SJCRH30 (cell line): ENCODE results near the gene GNPAT. TPM values are rescaled to one million over a fixed set of nuclear protein-coding genes. Genes with fewer than 3 reads are reported as not detected.
"Not testable (repeated sequence)": the region's sequence is repeated elsewhere in the genome, so short reads cannot be mapped to it uniquely, and the experiment has no call there.

Experiments
- DNase-seq, 2 experiments: peaks; one replicate each; pipeline ENCODE4 v3.0.0-alpha.2; 2015 to 2020
- H3K27ac ChIP-seq: fragments of 250-450 bp; sonication (Bioruptor Pico); 2 replicates; pipeline ENCODE4 v1.5.1; 2020; ENCODE audit warnings: mild to moderate bottlenecking, moderate library complexity
- H3K27me3 ChIP-seq: fragments of 250-450 bp; sonication (Bioruptor Pico); 2 replicates; pipeline ENCODE4 v1.5.1; 2020; ENCODE audit warnings: mild to moderate bottlenecking, moderate library complexity
- H3K36me3 ChIP-seq: fragments of 250-450 bp; sonication (Bioruptor Pico); 2 replicates; pipeline ENCODE4 v1.5.1; 2020; ENCODE audit warnings: mild to moderate bottlenecking, moderate library complexity
- H3K4me1 ChIP-seq: fragments of 250-450 bp; sonication (Bioruptor Pico); 2 replicates; pipeline ENCODE4 v1.5.1; 2020; ENCODE audit warnings: mild to moderate bottlenecking, moderate library complexity
- H3K4me3 ChIP-seq: fragments of 250-450 bp; sonication (Bioruptor Pico); 2 replicates; pipeline ENCODE4 v1.5.1; 2020; ENCODE audit warnings: mild to moderate bottlenecking, moderate library complexity
- H3K9me3 ChIP-seq: fragments of 250-450 bp; sonication (Bioruptor Pico); replicated peaks from 2 replicates; pipeline ENCODE4 v1.5.1; 2020; ENCODE audit warnings: mild to moderate bottlenecking, moderate library complexity
- total RNA-seq: library from RNA; depleted of rRNA; stranded (reverse); fragments of >200 nt; shearing (Covaris generic); gene quantifications from 2 replicates; pipeline ENCODE4 v1.2.3, GENCODE V29; 2014

Gene GNPAT
- total RNA-seq, 1 experiment from 2014 or later: 88.5 TPM

GRCh38 chr1:231207437-231207836 lies 33.6 kb upstream of the GNPAT start:
- no peaks in the 10 kb centered on the region for H3K36me3 ChIP-seq
- no peak overlapping the region for H3K4me3 ChIP-seq
- H3K27me3 ChIP-seq: no peaks in the 10 kb centered on the region
- DNase-seq: no peak
- no peaks in the 10 kb centered on the region for H3K9me3 ChIP-seq
- no peaks in the 10 kb centered on the region for H3K4me1 ChIP-seq
- no peak overlapping the region for H3K27ac ChIP-seq

GRCh38 chr1:231208980-231209379 lies 32.0 kb upstream of the GNPAT start:
- H3K4me3 ChIP-seq: no peak overlapping the region
- no peak overlapping the region for H3K27ac ChIP-seq
- H3K36me3 ChIP-seq: no peaks in the 10 kb centered on the region
- DNase-seq: no peak
- H3K4me1 ChIP-seq: no peaks in the 10 kb centered on the region
- no peaks in the 10 kb centered on the region for H3K9me3 ChIP-seq
- no peaks in the 10 kb centered on the region for H3K27me3 ChIP-seq

DNA sequence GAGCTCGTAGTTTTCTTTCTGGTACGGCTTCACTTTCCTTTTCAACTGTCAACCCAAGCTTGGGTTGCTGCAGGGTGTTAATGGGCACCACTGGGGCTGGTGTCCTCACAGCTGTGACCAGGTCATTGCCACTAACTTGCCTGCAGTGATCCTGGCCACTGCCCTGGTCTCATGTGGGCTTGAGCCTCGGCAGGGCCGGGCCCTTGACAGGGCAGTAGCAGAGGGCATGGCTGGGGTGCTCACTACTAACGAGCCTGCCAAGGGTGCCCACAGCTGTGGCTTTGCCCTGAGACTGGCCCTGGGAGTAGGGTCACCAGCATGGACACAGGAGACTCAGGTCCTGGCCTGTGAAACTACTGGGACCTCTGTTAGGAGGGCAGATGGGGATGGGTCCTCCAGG lies 31.5 kb upstream of the GNPAT start:
- Histone ChIP-seq H3K36me3 (no peaks in the 10 kb centered on the region), H3K4me1 (no peaks in the 10 kb centered on the region), H3K27ac (no peak overlapping the region), H3K27me3 (no peaks in the 10 kb centered on the region), H3K4me3 (no peak overlapping the region), H3K9me3 (no peaks in the 10 kb centered on the region)
- DNase-seq: no peak

- Histone ChIP-seq H3K9me3 (no peaks in the 10 kb centered on the region), H3K27ac (no peak overlapping the region), H3K4me1 (no peaks in the 10 kb centered on the region), H3K27me3 (no peaks in the 10 kb centered on the region), H3K36me3 (no peaks in the 10 kb centered on the region), H3K4me3 (no peak overlapping the region)
- no peak for DNase-seq
These were observed 30.9 kb upstream of the GNPAT start for GRCh38 chr1:231210126-231210525.

DNA sequence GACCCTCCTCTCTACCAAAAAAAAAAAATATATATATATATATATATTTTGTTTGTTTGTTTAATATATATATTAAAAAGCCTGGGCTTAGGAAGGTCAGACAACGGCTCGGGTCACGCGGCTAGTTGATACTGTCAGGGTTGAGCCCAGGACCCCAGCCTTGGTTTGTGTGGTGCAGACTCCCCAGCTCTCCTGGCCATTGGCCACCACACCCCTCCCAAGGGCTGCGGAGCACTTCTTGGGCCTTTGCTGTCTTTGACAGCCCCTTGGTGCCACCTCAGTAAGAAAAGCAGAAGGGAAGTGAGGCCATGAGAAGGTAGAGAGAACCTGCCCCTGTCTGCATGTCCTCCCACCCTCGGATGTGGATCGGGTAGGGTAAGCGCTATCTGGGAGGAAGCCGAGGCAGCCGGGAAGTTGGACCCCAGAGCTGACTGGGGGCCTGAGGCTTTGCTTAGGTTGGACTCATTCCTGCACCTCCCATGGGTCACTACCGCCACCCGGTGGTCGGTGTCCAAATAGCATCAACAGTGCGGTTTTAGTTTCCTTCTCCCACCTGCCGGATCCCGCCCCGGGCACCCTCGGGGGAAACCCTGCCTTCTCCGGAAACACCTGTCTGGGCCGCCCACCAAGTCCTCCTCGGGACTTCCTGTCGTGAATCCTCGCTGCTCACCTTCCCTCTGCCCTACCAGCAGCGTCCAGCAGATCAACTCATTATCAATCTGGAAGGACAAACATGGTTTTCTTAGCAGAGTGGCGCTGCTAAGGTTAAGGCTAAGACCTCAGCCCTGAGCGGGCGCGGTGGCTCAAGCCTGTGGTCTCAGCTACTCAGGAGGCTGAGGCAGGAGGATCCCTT lies 29.8 kb upstream of the GNPAT start:
- Histone ChIP-seq H3K27ac (no peak overlapping the region), H3K9me3 (no peaks in the 10 kb centered on the region), H3K27me3 (no peaks in the 10 kb centered on the region), H3K36me3 (no peaks in the 10 kb centered on the region), H3K4me1 (no peaks in the 10 kb centered on the region), H3K4me3 (peak overlapping the region; percentile 32)
- DNase-seq: peak; percentile 86 to 96

DNA sequence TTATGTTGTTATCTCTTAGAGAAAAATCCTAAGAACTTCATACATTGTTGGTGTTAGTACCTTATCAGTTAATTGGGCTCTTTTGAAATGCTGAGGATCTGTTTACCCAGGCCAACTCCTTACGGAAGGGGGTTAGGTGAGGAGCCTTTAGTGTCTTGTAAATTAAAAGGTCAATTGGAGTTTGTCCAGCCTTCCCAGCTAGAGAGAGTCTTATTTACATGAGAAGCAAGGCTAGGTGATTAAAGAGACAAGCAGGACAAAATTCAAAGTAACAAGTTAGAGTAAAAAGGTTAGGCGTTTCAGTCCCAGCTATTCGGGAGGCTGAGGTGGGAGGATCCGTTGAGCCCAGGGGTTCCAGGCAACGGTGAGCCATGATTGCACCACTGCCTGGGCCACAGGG lies 28.7 kb upstream of the GNPAT start:
- not testable (repeated sequence) for H3K4me3 ChIP-seq, H3K36me3 ChIP-seq, DNase-seq, H3K27me3 ChIP-seq, H3K27ac ChIP-seq, H3K9me3 ChIP-seq, H3K4me1 ChIP-seq

- no peak for DNase-seq
- H3K27ac ChIP-seq: no peak overlapping the region
- H3K4me1 ChIP-seq: no peaks in the 10 kb centered on the region
- H3K27me3 ChIP-seq: no peaks in the 10 kb centered on the region
- no peaks in the 10 kb centered on the region for H3K9me3 ChIP-seq
- no peaks in the 10 kb centered on the region for H3K36me3 ChIP-seq
- no peak overlapping the region for H3K4me3 ChIP-seq
These were observed 27.0 kb upstream of the GNPAT start for GRCh38 chr1:231213831-231214573.

DNA sequence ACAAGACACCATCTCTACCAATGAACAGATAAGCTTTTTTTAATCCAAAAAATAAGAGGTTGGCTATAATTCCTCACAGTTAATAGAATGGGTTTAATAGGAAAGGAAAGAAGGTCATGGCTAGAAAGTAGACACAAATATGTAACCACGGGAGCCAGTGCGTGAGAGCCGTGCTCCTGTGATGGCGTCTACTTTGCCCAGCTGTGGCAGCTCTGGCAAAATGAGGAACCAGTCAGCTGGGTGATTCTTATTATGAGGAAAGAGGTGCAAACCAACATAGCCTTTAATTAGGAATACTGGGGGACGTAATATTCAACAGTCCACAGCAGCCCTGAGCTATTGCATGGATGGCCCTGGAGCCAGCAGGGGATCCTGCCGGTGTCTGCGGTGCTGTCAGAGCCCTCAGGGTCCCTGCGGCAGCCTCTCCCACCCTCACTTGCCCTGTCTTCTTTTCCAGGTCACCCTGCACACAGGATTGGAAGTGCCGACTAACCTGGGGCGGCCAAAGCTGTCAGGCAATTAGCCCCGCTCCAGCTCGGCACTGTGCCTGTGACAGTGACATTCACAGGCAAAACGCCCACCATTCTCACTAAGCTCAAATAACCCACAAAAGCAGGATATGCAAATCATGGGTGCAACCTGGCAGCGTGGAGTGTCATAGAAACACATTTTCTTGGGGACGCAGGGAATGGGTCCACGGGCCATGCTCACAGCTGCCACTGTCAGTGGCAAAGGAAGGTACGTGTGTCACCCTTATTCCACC lies 25.9 kb upstream of the GNPAT start:
- H3K27me3 ChIP-seq: no peaks in the 10 kb centered on the region
- H3K4me1 ChIP-seq: no peaks in the 10 kb centered on the region
- H3K4me3 ChIP-seq: no peak overlapping the region
- no peaks in the 10 kb centered on the region for H3K36me3 ChIP-seq
- H3K27ac ChIP-seq: no peak overlapping the region
- H3K9me3 ChIP-seq: no peaks in the 10 kb centered on the region
- DNase-seq: no peak

- DNase-seq: no peak
- Histone ChIP-seq H3K36me3 (no peaks in the 10 kb centered on the region), H3K4me3 (no peak overlapping the region), H3K9me3 (no peaks in the 10 kb centered on the region), H3K27ac (no peak overlapping the region), H3K4me1 (no peaks in the 10 kb centered on the region), H3K27me3 (no peaks in the 10 kb centered on the region)
These were observed 25.2 kb upstream of the GNPAT start for GRCh38 chr1:231215681-231216385.

DNA sequence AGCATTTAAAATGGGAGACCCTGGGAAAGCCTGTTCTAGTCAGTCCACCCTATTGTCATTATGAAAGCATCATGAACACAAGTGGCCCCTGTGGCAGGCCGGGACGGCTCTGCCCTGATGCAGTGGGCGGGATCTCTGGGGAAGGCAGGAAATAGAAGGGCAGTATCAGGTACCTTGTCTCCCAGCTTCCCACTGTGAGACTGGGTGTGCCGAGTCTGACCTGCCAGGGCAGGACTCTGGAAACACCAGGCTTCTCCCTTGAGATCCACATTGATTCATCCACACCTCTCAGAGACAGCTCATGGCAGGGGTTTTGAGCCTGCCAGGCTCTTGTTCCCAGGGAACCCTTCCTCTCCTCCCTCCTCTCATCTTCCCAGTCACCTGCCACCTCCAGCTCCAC lies 24.5 kb upstream of the GNPAT start:
- peak in 1 of 2 experiments; percentile 36 for DNase-seq
- Histone ChIP-seq H3K4me1 (no peaks in the 10 kb centered on the region), H3K36me3 (no peaks in the 10 kb centered on the region), H3K27me3 (no peaks in the 10 kb centered on the region), H3K9me3 (no peaks in the 10 kb centered on the region), H3K27ac (no peak overlapping the region), H3K4me3 (no peak overlapping the region)

DNA sequence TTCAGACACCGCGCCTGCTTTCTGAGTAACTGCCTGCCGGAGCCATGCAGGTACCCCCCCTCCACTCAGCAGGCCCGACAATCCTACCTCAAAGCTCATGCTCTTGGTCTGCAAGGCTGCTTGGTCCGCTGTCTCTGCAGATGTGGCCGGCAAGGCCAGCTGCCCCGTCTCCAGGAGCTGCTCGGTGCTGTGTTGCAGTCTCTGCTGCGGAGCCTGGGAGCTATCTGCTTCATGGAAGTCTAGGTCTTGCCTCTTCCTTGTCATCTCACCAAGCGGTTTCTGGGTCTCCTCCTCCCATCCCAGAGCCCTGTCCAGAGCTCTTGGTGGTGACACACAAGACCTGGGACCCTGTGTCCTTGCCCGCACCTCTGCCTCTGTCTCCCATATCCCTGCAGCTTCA lies 24.0 kb upstream of the GNPAT start:
- Histone ChIP-seq H3K9me3 (no peaks in the 10 kb centered on the region), H3K27ac (no peak overlapping the region), H3K4me1 (no peaks in the 10 kb centered on the region), H3K36me3 (no peaks in the 10 kb centered on the region), H3K4me3 (no peak overlapping the region), H3K27me3 (no peaks in the 10 kb centered on the region)
- no peak for DNase-seq

GRCh38 chr1:231218078-231218477 lies 22.9 kb upstream of the GNPAT start:
- H3K4me1 ChIP-seq: no peaks in the 10 kb centered on the region
- DNase-seq: no peak
- no peak overlapping the region for H3K27ac ChIP-seq
- no peak overlapping the region for H3K4me3 ChIP-seq
- H3K9me3 ChIP-seq: no peaks in the 10 kb centered on the region
- no peaks in the 10 kb centered on the region for H3K27me3 ChIP-seq
- peaks cover 2% of the 10 kb centered on the region; the same call in 1 of the 2 replicates for H3K36me3 ChIP-seq

DNA sequence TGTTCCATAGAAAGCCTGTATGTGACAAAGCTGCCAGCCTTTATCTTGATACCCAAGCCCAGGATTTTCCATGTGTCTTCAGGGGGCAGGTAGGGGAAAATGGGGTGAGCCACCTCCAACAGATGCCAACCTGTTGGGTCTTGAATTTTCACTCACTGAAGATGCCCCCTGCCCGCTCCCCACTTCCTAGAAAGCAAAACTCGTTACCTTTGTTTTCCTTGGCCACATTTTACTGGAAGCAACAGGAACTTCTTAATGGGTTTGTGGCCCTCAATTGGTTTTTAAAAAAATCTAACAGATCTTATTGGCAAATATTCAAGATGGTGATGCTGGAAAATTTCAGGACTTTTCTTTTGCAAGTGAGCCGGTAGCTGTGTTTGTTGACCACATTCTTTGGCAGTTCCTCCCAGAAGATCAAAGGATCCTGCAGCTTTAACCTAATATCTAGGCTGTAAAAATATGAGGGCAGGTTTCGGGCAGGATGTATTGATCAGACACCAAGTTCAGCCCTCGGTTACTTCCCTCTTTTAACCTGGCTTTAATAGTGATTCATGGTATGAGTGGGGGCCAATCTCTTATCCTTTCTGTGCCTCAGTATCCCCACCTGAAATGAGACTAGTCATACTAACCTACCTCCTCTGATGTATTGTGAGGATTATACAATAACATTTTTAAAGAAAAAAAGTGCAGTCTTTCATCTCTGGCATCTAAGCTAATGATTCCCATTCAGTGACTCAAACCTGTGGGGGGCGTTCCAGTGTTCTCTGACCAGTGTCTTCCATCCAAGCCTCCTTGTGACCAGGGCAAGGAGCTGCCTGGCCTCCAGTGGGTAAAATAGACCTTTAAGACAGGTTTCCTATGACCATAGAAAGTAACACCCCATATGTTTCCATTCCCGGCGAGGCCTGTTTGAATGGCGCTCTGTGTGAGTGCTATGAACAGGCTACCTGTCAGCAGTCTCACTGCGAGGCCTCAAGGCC lies 21.3 kb upstream of the GNPAT start:
- Histone ChIP-seq H3K27me3 (no peaks in the 10 kb centered on the region), H3K36me3 (peaks cover 11% of the 10 kb centered on the region; the same call in 1 of the 2 replicates), H3K27ac (no peak overlapping the region), H3K9me3 (no peaks in the 10 kb centered on the region), H3K4me3 (no peak overlapping the region), H3K4me1 (no peaks in the 10 kb centered on the region)
- no peak for DNase-seq
